Regular cardiac myocyte (primary cell): ENCODE results near the gene ZNF366. TPM values are rescaled to one million over a fixed set of nuclear protein-coding genes. Genes with fewer than 3 reads are reported as not detected.

Experiments used
- total RNA-seq: library from RNA; depleted of rRNA; stranded (reverse); fragments of >200 nt; gene quantifications from 2 replicates; pipeline ENCODE4 v1.2.3, GENCODE V29; 2014

ZNF366 gene
- under 0.01 TPM in 2 replicates for total RNA-seq

GRCh38 chr5:72507231-72507906 lies at the start of gene ZNF366:
Gene ZNF366, minus strand, starts transcription at chr5:72507410. Its CDS starts 45,914 bp downstream, at chr5:72461496.

Other genes with a start within 250 kb of the ZNF366 start
- 67.4 and 84.4 TPM in 2 replicates for gene MRPS27, start 187.2 kb downstream of the ZNF366 start, total RNA-seq
- gene PTCD2, start 187.0 kb downstream of the ZNF366 start, total RNA-seq: 10.2 and 12.7 TPM in 2 replicates